ENCODE measurements around the gene MEDAG.

The MEDAG gene

GRCh38 chr13:30873499-30873898 lies 32.6 kb upstream of the MEDAG start:
- DNase-seq: no peak

- no peak for DNase-seq
Observed at GRCh38 chr13:30874111-30874510, 32.0 kb upstream of the MEDAG start.

- DNase-seq: no peak
Observed at GRCh38 chr13:30874561-30874960, 31.5 kb upstream of the MEDAG start.

GRCh38 chr13:30877335-30877734 lies 28.7 kb upstream of the MEDAG start:
- no peak for DNase-seq

- no peak for DNase-seq
Observed at GRCh38 chr13:30880151-30880855, 25.8 kb upstream of the MEDAG start.

GRCh38 chr13:30880856-30881155 lies 25.3 kb upstream of the MEDAG start:
- DNase-seq: no peak

GRCh38 chr13:30881191-30881651 lies 24.9 kb upstream of the MEDAG start:
- no peak for DNase-seq

- no peak for DNase-seq
Observed at GRCh38 chr13:30882026-30882850, 23.8 kb upstream of the MEDAG start.

GRCh38 chr13:30882996-30883766 lies 22.9 kb upstream of the MEDAG start:
- no peak for DNase-seq

GRCh38 chr13:30884543-30884942 lies 21.5 kb upstream of the MEDAG start:
- DNase-seq: no peak

- no peak for DNase-seq
Observed at GRCh38 chr13:30889196-30889690, 16.8 kb upstream of the MEDAG start.

GRCh38 chr13:30892966-30893365 lies 13.1 kb upstream of the MEDAG start:
- DNase-seq: peak; percentile 2

- DNase-seq: no peak
Observed at GRCh38 chr13:30895773-30896172, 10.3 kb upstream of the MEDAG start.

- DNase-seq: no peak
Observed at GRCh38 chr13:30898070-30898469, 8.0 kb upstream of the MEDAG start.

GRCh38 chr13:30898678-30899241 lies 7.3 kb upstream of the MEDAG start:
- no peak for DNase-seq

GRCh38 chr13:30900436-30900835 lies 5.6 kb upstream of the MEDAG start:
- DNase-seq: no peak

GRCh38 chr13:30900952-30901749 lies 4.9 kb upstream of the MEDAG start:
- no peak for DNase-seq

- DNase-seq: no peak
Observed at GRCh38 chr13:30904043-30904442, 2.0 kb upstream of the MEDAG start.

GRCh38 chr13:30906411-30907051 lies 460 bp downstream of the MEDAG start:
- no peak for DNase-seq

- DNase-seq: peak; percentile 0
Observed at GRCh38 chr13:30907121-30907861, 1.2 kb downstream of the MEDAG start.

GRCh38 chr13:30908416-30908980 lies 2.4 kb downstream of the MEDAG start:
- DNase-seq: peak; percentile 12
